Epithelial cell of proximal tubule (primary cell): ENCODE data around the gene UGT1A10. TPM values are rescaled to one million over a fixed set of nuclear protein-coding genes. Genes with fewer than 3 reads are reported as not detected.
A peak's percentile ranks its signal among the peaks of the same experiment; 100 is the strongest.

Source experiments
- DNase-seq: peaks from one replicate; pipeline ENCODE4 v3.0.0-alpha.2; 2011; ENCODE audit warnings: low read depth
- H3K4me3 ChIP-seq: 2 replicates; pipeline ENCODE4 v1.5.1; 2011; ENCODE audit warnings: low read depth, mild to moderate bottlenecking, low read length
- CTCF ChIP-seq: conservative IDR thresholded peaks from 2 replicates; pipeline ENCODE4 v1.5.1; 2012; ENCODE audit warnings: low read depth, mild to moderate bottlenecking, low read length
- total RNA-seq: library from RNA; depleted of rRNA; stranded (reverse); fragments of >200 nt; gene quantifications from 2 replicates; pipeline ENCODE4 v1.2.3, GENCODE V29; 2015

Gene UGT1A10
- total RNA-seq, 1 donor from 2014 or later: not detected

GRCh38 chr2:233705911-233706506 lies 69.8 kb downstream of the UGT1A10 start:
- no peak for TF ChIP-seq CTCF
- H3K4me3 ChIP-seq: no peak overlapping the region
- DNase-seq: no peak

- no peak for DNase-seq
- TF ChIP-seq CTCF: no peak
Observed at GRCh38 chr2:233706720-233707119, 70.5 kb downstream of the UGT1A10 start.

GRCh38 chr2:233707940-233708644 lies 71.8 kb downstream of the UGT1A10 start:
- DNase-seq: no peak
- no peak overlapping the region for H3K4me3 ChIP-seq
- TF ChIP-seq CTCF: no peak

More at GRCh38 chr2:233706720-233707119, 70.5 kb downstream of the UGT1A10 start:
- no peak overlapping the region for H3K4me3 ChIP-seq

GRCh38 chr2:233708942-233709341 lies 72.7 kb downstream of the UGT1A10 start:
- DNase-seq: no peak
- H3K4me3 ChIP-seq: no peak overlapping the region
- TF ChIP-seq CTCF: no peak

- H3K4me3 ChIP-seq: no peak overlapping the region
- peak; percentile 95 for TF ChIP-seq CTCF
- no peak for DNase-seq
Observed at GRCh38 chr2:233711312-233712008, 75.2 kb downstream of the UGT1A10 start.

- TF ChIP-seq CTCF: no peak
- DNase-seq: no peak
- H3K4me3 ChIP-seq: no peak within 1 kb of the TSS
Observed at GRCh38 chr2:233712611-233713261, 76.5 kb downstream of the UGT1A10 start, which contains the start of gene UGT1A5. TSS of gene UGT1A5 (plus strand) at chr2:233712907. CDS start at chr2:233712992, 85 bp downstream.
